Mesenchymal stem cell (in vitro differentiated cells and primary cell): ENCODE data around the gene IL2RA.

Experiments
- DNase-seq: peaks from one replicate; pipeline ENCODE4 v3.0.0-alpha.2; 2013
- H2AFZ ChIP-seq: one replicate; pipeline ENCODE4 v1.6.1; 2013; ENCODE audit warnings: low read depth, mild to moderate bottlenecking, control low read depth, inconsistent platforms, low read length, moderate library complexity
- H2AK5ac ChIP-seq: 2 replicates; pipeline ENCODE4 v1.6.1; 2013; ENCODE audit warnings: low read length, moderate library complexity, mild to moderate bottlenecking, inconsistent platforms; ENCODE audit not compliant: severe bottlenecking
- H2BK120ac ChIP-seq: one replicate; pipeline ENCODE4 v1.6.1; 2013; ENCODE audit warnings: low read depth, mild to moderate bottlenecking, inconsistent platforms, low read length, moderate library complexity
- H2BK12ac ChIP-seq, 2 experiments: one replicate each; pipeline ENCODE4 v1.6.1; 2013; ENCODE audit warnings: inconsistent platforms in 2 of 2, low read length in 2 of 2, mild to moderate bottlenecking in 2 of 2, moderate library complexity in 2 of 2, control low read depth in 1 of 2
- H2BK15ac ChIP-seq: one replicate; pipeline ENCODE4 v1.6.1; 2013; ENCODE audit warnings: mild to moderate bottlenecking, low read depth, inconsistent platforms; ENCODE audit not compliant: poor library complexity, severe bottlenecking
- H2BK5ac ChIP-seq: 2 replicates; pipeline ENCODE4 v1.6.1; 2013; ENCODE audit warnings: low read depth, mild to moderate bottlenecking, low read length, control low read depth, inconsistent platforms; ENCODE audit not compliant: poor library complexity, severe bottlenecking
- H3K14ac ChIP-seq, 2 experiments: one replicate each; pipeline ENCODE4 v1.6.1; 2013; ENCODE audit warnings: inconsistent platforms in 2 of 2, low read length in 2 of 2, control low read depth in 1 of 2, mild to moderate bottlenecking in 1 of 2, moderate library complexity in 1 of 2
- H3K18ac ChIP-seq, 2 experiments: one replicate each; pipeline ENCODE4 v1.6.1; 2013; ENCODE audit warnings: inconsistent platforms in 2 of 2, low read length in 2 of 2, control low read depth in 1 of 2, low read depth in 1 of 2, mild to moderate bottlenecking in 1 of 2
- H3K23ac ChIP-seq, 2 experiments: one replicate each; pipeline ENCODE4 v1.6.1; 2013; ENCODE audit warnings: inconsistent platforms in 2 of 2, low read length in 2 of 2, mild to moderate bottlenecking in 2 of 2, moderate library complexity in 2 of 2, control low read depth in 1 of 2
- H3K27ac ChIP-seq: 2 replicates; pipeline ENCODE4 v1.5.1; 2013; ENCODE audit warnings: mild to moderate bottlenecking, moderate library complexity, low read length, control low read depth, inconsistent platforms; ENCODE audit not compliant: poor library complexity, severe bottlenecking
- H3K27me3 ChIP-seq, 2 experiments: 2 replicates each; pipeline versions ENCODE4 v1.6.1 to v1.7.0; 2013; ENCODE audit warnings: low read length in 2 of 2, mild to moderate bottlenecking in 2 of 2, moderate library complexity in 2 of 2, control low read depth in 1 of 2, inconsistent platforms in 1 of 2; ENCODE audit not compliant: control insufficient read depth in 1 of 2, insufficient read depth in 1 of 2
- H3K36me3 ChIP-seq, 2 experiments: 2 replicates each; pipeline versions ENCODE4 v1.6.1 to v1.7.0; 2013; ENCODE audit warnings: low read length in 2 of 2, control low read depth in 1 of 2, inconsistent platforms in 1 of 2, low read depth in 1 of 2, mild to moderate bottlenecking in 1 of 2; ENCODE audit not compliant: insufficient read depth in 2 of 2, control insufficient read depth in 1 of 2
- H3K4ac ChIP-seq, 2 experiments: one replicate each; pipeline ENCODE4 v1.6.1; 2013; ENCODE audit warnings: inconsistent platforms in 2 of 2, low read length in 2 of 2, mild to moderate bottlenecking in 2 of 2, moderate library complexity in 2 of 2, control low read depth in 1 of 2, low read depth in 1 of 2
- H3K4me1 ChIP-seq: 2 replicates; pipeline ENCODE4 v1.6.1; 2013; ENCODE audit warnings: low read depth, low read length, control low read depth; ENCODE audit not compliant: control insufficient read depth, insufficient read depth
- H3K4me2 ChIP-seq: 2 replicates; pipeline ENCODE4 v1.6.1; 2013; ENCODE audit warnings: low read length, mild to moderate bottlenecking, inconsistent platforms; ENCODE audit not compliant: poor library complexity, severe bottlenecking
- H3K4me3 ChIP-seq, 2 experiments: 2 replicates each; pipeline versions ENCODE4 v1.5.1 to v1.7.0; 2013; ENCODE audit warnings: low read length in 2 of 2, mild to moderate bottlenecking in 2 of 2, control low read depth in 1 of 2, low read depth in 1 of 2; ENCODE audit not compliant: insufficient read depth in 1 of 2
- H3K79me1 ChIP-seq: replicated peaks from 2 replicates; pipeline ENCODE4 v1.6.1; 2013; ENCODE audit warnings: mild to moderate bottlenecking, control low read depth, low read length, inconsistent platforms; ENCODE audit not compliant: poor library complexity, severe bottlenecking
- H3K9ac ChIP-seq: 2 replicates; pipeline ENCODE4 v1.7.0; 2013; ENCODE audit warnings: mild to moderate bottlenecking, low read length, moderate library complexity
- H3K9me3 ChIP-seq: 2 replicates; pipeline ENCODE4 v1.7.0; 2013; ENCODE audit warnings: mild to moderate bottlenecking, low read length; ENCODE audit not compliant: control insufficient read depth
- H4K8ac ChIP-seq: one replicate; pipeline ENCODE4 v1.6.1; 2013; ENCODE audit warnings: inconsistent platforms, mild to moderate bottlenecking, low read length, moderate library complexity
- H4K91ac ChIP-seq: one replicate; pipeline ENCODE4 v1.6.1; 2013; ENCODE audit warnings: mild to moderate bottlenecking, low read length, inconsistent platforms
- WGBS: methylation state at CpG from one replicate; pipeline ENCODE4 v1.1.7; 2013; ENCODE audit warnings: mixed read lengths; 5-methylcytosine and 5-hydroxymethylcytosine counted together

IL2RA gene

DNA sequence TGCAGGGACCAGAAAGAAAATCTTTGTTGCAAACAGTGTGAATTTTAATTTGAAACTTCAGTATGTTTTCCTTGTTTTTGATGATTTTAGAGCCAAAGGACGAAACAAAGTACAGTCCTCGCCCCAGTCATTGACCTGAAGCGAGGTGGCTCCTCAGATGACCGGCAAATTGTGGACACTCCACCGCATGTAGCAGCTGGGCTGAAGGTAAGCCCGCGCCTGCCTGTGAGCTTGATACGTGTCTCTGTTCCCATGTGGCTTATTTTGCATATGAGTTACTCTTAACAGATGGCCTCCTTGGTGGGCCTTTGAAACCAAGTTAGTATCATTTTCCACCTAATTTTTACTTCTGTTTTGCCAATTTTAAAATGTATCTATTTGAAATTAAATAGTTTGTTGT lies 39.0 kb upstream of the IL2RA start:
- Histone ChIP-seq H3K14ac (no peak overlapping the region), H4K8ac (no peak overlapping the region), H2AK5ac (no peak overlapping the region), H3K27me3 (no peaks in the 10 kb centered on the region), H3K9ac (no peak overlapping the region), H2BK120ac (no peak overlapping the region), H2BK12ac (no peak overlapping the region), H4K91ac (no peak overlapping the region), H3K9me3 (no peaks in the 10 kb centered on the region), H3K4me1 (no peaks in the 10 kb centered on the region), H2BK5ac (no peak overlapping the region), H3K23ac (no peak overlapping the region), H3K4ac (no peak overlapping the region), H3K4me3 (no peak overlapping the region), H3K18ac (no peak overlapping the region), H3K79me1 (peaks cover 25% of the 10 kb centered on the region), H2BK15ac (no peak overlapping the region), H2AFZ (no peak overlapping the region), H3K4me2 (no peak overlapping the region), H3K27ac (no peak overlapping the region), H3K36me3 (peaks cover 29 to 84% of the 10 kb centered on the region in 2 experiments)
- WGBS, result 89% methylated on average over 7 of the region's 8 CpGs
- no peak for DNase-seq

DNA sequence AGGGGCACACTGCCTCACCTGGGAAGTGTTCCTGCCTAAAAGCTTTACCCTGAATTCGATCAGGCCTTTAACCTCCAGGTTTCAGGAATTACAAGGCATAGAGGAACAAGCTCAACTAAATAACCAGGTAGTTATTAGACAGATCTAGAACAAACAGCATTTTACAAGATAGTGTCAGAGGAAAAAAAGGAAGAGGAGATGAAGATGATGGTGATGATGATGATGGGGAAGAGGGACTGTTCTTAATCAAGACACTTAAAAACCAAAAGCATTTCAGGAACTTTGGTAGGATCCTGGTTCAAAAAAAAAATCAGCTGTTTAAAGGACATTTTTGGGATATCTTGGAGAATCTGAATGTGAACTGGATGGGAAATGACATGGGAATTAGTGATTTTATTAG lies 38.2 kb upstream of the IL2RA start:
- no peak overlapping the region for H2BK5ac ChIP-seq
- no peak overlapping the region for H3K23ac ChIP-seq
- H2AK5ac ChIP-seq, result no peak overlapping the region
- H3K4me2 ChIP-seq, result no peak overlapping the region
- H2BK12ac ChIP-seq, result peak overlapping the region in 1 of 2 experiments; percentile 54
- H3K79me1 ChIP-seq, result peaks cover 25% of the 10 kb centered on the region
- H2BK120ac ChIP-seq, result no peak overlapping the region
- H3K14ac ChIP-seq, result no peak overlapping the region
- no peak overlapping the region for H3K4me3 ChIP-seq
- H4K8ac ChIP-seq, result no peak overlapping the region
- no peak for DNase-seq
- no peak overlapping the region for H4K91ac ChIP-seq
- H3K4ac ChIP-seq, result peak overlapping the region in 1 of 2 experiments; percentile 67
- H3K9me3 ChIP-seq, result no peaks in the 10 kb centered on the region
- H3K9ac ChIP-seq, result no peak overlapping the region
- H3K36me3 ChIP-seq, result peaks cover 29 to 77% of the 10 kb centered on the region in 2 experiments
- H2AFZ ChIP-seq, result no peak overlapping the region
- H3K4me1 ChIP-seq, result peaks cover 3% of the 10 kb centered on the region
- H3K27ac ChIP-seq, result no peak overlapping the region
- H3K27me3 ChIP-seq, result no peaks in the 10 kb centered on the region
- no peak overlapping the region for H2BK15ac ChIP-seq
- no peak overlapping the region for H3K18ac ChIP-seq
- no CpG with 5 or more reads among the region's 1 CpG for WGBS

DNA sequence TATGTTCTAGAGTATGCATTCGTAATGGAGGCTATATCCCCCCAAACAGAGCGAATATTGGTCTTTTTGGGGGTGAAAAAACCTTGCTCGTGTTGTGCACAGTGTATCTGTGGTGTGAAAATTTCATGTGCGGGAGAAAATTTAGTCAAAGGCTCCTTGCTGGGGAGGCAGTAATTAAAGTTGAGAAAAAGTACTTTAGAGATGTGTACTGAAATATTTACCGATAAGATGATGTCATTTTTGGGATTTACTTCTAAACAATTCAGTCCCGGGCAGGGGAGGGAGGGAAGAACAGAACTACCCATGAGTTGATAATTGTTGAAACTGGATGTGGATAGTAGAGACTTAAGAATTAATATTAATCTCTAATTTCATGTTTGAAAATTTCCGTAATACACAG lies 36.0 kb upstream of the IL2RA start:
- 98% methylated on average over 6 of the region's 7 CpGs for WGBS
- H2BK15ac ChIP-seq, result no peak overlapping the region

DNA sequence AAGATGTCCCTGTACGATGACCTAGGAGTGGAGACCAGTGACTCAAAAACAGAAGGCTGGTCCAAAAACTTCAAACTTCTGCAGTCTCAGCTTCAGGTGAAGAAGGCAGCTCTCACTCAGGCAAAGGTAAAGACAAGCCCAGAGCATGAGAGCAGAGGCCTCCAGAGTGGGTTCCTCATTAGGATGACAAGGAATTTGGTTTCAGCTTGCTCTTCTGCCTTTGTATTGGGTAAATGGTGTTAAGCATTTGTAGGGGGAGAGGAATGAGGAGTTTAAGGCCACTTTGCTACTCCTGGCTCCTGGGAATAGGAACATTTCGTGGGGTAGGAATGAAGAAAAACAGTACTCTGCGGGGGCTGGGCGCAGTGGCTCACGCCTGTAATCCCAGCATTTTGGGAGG lies 34.9 kb upstream of the IL2RA start:
- H3K4me2 ChIP-seq, result no peak overlapping the region
- 98% methylated on average over 5 of the region's 5 CpGs for WGBS
- no peak overlapping the region for H3K4ac ChIP-seq
- DNase-seq, result no peak
- no peak overlapping the region for H4K91ac ChIP-seq
- H3K4me3 ChIP-seq, result no peak overlapping the region
- no peak overlapping the region for H3K14ac ChIP-seq
- H2AK5ac ChIP-seq, result no peak overlapping the region
- H4K8ac ChIP-seq, result peak overlapping the region; percentile 37
- H3K23ac ChIP-seq, result peak overlapping the region in 1 of 2 experiments; percentile 35
- H3K18ac ChIP-seq, result no peak overlapping the region
- no peak overlapping the region for H2BK15ac ChIP-seq
- no peak overlapping the region for H3K27ac ChIP-seq
- H2BK5ac ChIP-seq, result no peak overlapping the region
- H3K36me3 ChIP-seq, result peaks cover 21 to 47% of the 10 kb centered on the region in 2 experiments
- no peaks in the 10 kb centered on the region for H3K27me3 ChIP-seq
- H2BK12ac ChIP-seq, result no peak overlapping the region
- no peak overlapping the region for H2BK120ac ChIP-seq
- H3K79me1 ChIP-seq, result peaks cover 12% of the 10 kb centered on the region
- peaks cover 3% of the 10 kb centered on the region for H3K4me1 ChIP-seq
- H2AFZ ChIP-seq, result no peak overlapping the region
- H3K9ac ChIP-seq, result no peak overlapping the region
- no peaks in the 10 kb centered on the region for H3K9me3 ChIP-seq

More for the DNA sequence above, 36.0 kb upstream of the IL2RA start:
- H3K4me2 ChIP-seq, result no peak overlapping the region
- no peak overlapping the region for H3K27ac ChIP-seq
- no peak overlapping the region for H3K18ac ChIP-seq
- peaks cover 3% of the 10 kb centered on the region for H3K4me1 ChIP-seq
- H3K4me3 ChIP-seq, result no peak overlapping the region
- H3K14ac ChIP-seq, result no peak overlapping the region
- no peak overlapping the region for H3K9ac ChIP-seq
- no peaks in the 10 kb centered on the region for H3K27me3 ChIP-seq
- no peak overlapping the region for H4K91ac ChIP-seq
- H2BK12ac ChIP-seq, result no peak overlapping the region
- DNase-seq, result no peak
- H2BK5ac ChIP-seq, result no peak overlapping the region
- H4K8ac ChIP-seq, result no peak overlapping the region
- peaks cover 19% of the 10 kb centered on the region for H3K79me1 ChIP-seq
- H2AK5ac ChIP-seq, result no peak overlapping the region
- H2BK120ac ChIP-seq, result no peak overlapping the region
- no peak overlapping the region for H3K4ac ChIP-seq
- no peaks in the 10 kb centered on the region for H3K9me3 ChIP-seq
- H3K23ac ChIP-seq, result no peak overlapping the region
- H2AFZ ChIP-seq, result no peak overlapping the region
- peaks cover 29 to 58% of the 10 kb centered on the region in 2 experiments for H3K36me3 ChIP-seq
